ENCODE results near the gene SLC6A5. TPM values are rescaled to one million over a fixed set of nuclear protein-coding genes. Genes with fewer than 3 reads are reported as not detected.

The SLC6A5 gene
- total RNA-seq, 4 donors from 2014 or later: not detected

GRCh38 chr11:20616920-20617319, 17.5 kb downstream of the SLC6A5 start:
- no peak for DNase-seq
- Histone ChIP-seq H3K4me3 (no peak overlapping the region), H3K9me3 (no peaks in the 10 kb centered on the region), H3K27ac (no peak overlapping the region), H3K36me3 (no peaks in the 10 kb centered on the region), H3K27me3 (no peaks in the 10 kb centered on the region), H3K4me1 (no peaks in the 10 kb centered on the region)
- intact Hi-C loops (cut with DNase I; ENCODE audit: low total_unique reads): no loop called here
- no peak for TF ChIP-seq CTCF (IDR thresholded peaks at IDR 0.05)
- TF ChIP-seq POLR2A (IDR thresholded peaks at IDR 0.05): no peak

- Histone ChIP-seq H3K4me3 (no peak overlapping the region), H3K27ac (no peak overlapping the region), H3K4me1 (no peaks in the 10 kb centered on the region), H3K27me3 (no peaks in the 10 kb centered on the region), H3K9me3 (no peaks in the 10 kb centered on the region), H3K36me3 (no peaks in the 10 kb centered on the region)
- DNase-seq: no peak
- no peak for TF ChIP-seq CTCF (IDR thresholded peaks at IDR 0.05)
- TF ChIP-seq POLR2A (IDR thresholded peaks at IDR 0.05): no peak
- intact Hi-C loops (cut with DNase I; ENCODE audit: low total_unique reads): no loop called here
Observed at GRCh38 chr11:20617346-20618005, 18.1 kb downstream of the SLC6A5 start.

- Histone ChIP-seq H3K4me3 (no peak overlapping the region), H3K27me3 (no peaks in the 10 kb centered on the region), H3K4me1 (no peaks in the 10 kb centered on the region), H3K9me3 (no peaks in the 10 kb centered on the region), H3K27ac (no peak overlapping the region), H3K36me3 (no peaks in the 10 kb centered on the region)
- TF ChIP-seq POLR2A (IDR thresholded peaks at IDR 0.05): no peak
- TF ChIP-seq CTCF (IDR thresholded peaks at IDR 0.05): no peak
- no peak for DNase-seq
- intact Hi-C loops (cut with DNase I; ENCODE audit: low total_unique reads): no loop called here
Observed at GRCh38 chr11:20618083-20618482, 18.7 kb downstream of the SLC6A5 start.

- intact Hi-C loops (cut with DNase I; ENCODE audit: low total_unique reads): no loop called here
Observed at GRCh38 chr11:20620988-20621387, 21.6 kb downstream of the SLC6A5 start.

GRCh38 chr11:20621679-20622078, 22.3 kb downstream of the SLC6A5 start:
- no peaks in the 10 kb centered on the region for H3K27me3 ChIP-seq
- H3K4me1 ChIP-seq: no peaks in the 10 kb centered on the region
- DNase-seq: no peak
- intact Hi-C loops (cut with DNase I; ENCODE audit: low total_unique reads): no loop called here
- H3K9me3 ChIP-seq: no peaks in the 10 kb centered on the region
- no peak overlapping the region for H3K4me3 ChIP-seq
- no peaks in the 10 kb centered on the region for H3K36me3 ChIP-seq
- no peak overlapping the region for H3K27ac ChIP-seq
- TF ChIP-seq CTCF (IDR thresholded peaks at IDR 0.05) (no peak), POLR2A (IDR thresholded peaks at IDR 0.05) (no peak)

More at GRCh38 chr11:20620988-20621387, 21.6 kb downstream of the SLC6A5 start:
- no peak for DNase-seq
- no peaks in the 10 kb centered on the region for H3K9me3 ChIP-seq
- no peak for TF ChIP-seq POLR2A (IDR thresholded peaks at IDR 0.05)
- no peak for TF ChIP-seq CTCF (IDR thresholded peaks at IDR 0.05)
- no peaks in the 10 kb centered on the region for H3K36me3 ChIP-seq
- no peaks in the 10 kb centered on the region for H3K27me3 ChIP-seq
- H3K4me1 ChIP-seq: no peaks in the 10 kb centered on the region
- no peak overlapping the region for H3K27ac ChIP-seq
- H3K4me3 ChIP-seq: no peak overlapping the region
